ENCODE data around the gene FADS6.

DNA sequence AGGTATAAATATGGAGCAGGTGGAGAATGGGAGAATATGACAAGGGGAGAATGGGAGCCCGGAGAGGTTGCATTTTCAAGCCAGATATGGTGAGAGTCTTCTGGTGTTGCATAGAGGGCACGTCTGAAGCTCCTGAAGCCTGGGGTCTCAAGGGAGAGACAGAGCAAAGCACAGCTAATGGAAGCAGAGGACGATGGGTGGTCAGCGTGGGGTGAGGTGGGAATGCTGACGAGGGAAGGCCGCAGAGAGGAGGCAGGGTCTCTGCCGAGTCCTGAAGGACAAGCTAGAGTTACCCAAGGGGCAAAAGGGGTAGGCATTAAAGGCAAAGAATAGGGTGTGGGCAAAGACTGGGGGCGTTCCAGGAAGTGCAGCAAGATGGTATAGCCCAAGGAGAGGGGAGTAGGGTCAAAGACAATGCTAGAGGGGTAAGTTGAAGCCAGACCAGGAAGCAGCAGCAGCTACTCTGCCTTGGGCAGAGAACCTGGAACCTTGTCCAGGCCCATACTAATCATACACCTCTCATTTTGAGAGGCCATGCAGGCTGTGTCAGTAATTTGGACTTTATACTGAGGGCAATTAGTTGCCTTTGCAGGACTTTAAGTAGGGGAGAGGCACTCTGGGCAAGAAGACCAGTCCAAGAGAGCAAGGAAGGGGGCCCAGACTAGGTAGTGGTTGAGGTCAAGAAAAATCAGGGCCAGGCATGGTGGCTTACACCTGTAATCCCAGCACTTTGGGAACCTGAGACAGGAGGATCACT is 44.9 kb upstream of the FADS6 start:
- TF ChIP-seq, protein P1, sequence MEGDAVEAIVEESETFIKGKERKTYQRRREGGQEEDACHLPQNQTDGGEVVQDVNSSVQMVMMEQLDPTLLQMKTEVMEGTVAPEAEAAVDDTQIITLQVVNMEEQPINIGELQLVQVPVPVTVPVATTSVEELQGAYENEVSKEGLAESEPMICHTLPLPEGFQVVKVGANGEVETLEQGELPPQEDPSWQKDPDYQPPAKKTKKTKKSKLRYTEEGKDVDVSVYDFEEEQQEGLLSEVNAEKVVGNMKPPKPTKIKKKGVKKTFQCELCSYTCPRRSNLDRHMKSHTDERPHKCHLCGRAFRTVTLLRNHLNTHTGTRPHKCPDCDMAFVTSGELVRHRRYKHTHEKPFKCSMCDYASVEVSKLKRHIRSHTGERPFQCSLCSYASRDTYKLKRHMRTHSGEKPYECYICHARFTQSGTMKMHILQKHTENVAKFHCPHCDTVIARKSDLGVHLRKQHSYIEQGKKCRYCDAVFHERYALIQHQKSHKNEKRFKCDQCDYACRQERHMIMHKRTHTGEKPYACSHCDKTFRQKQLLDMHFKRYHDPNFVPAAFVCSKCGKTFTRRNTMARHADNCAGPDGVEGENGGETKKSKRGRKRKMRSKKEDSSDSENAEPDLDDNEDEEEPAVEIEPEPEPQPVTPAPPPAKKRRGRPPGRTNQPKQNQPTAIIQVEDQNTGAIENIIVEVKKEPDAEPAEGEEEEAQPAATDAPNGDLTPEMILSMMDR (conservative IDR thresholded peaks at IDR 0.05; ENCODE audit: low read depth in 2 of 2), result no peak
- TF ChIP-seq ZNF331 (CRISPR knock-in tag; IDR thresholded peaks at IDR 0.05; ENCODE audit: low read depth) (no peak), POLR2AphosphoS5 (IDR thresholded peaks at IDR 0.05; ENCODE audit: low read depth) (no peak), EZH2 (IDR thresholded peaks at IDR 0.05; ENCODE audit: low read depth, unreplicated experiment) (no peak), EZH2phosphoT487 (IDR thresholded peaks at IDR 0.05; ENCODE audit: unreplicated experiment) (no peak), JUNB (IDR thresholded peaks at IDR 0.05; ENCODE audit: unreplicated experiment) (no peak), CREB1 (CRISPR knock-in tag; IDR thresholded peaks at IDR 0.05; ENCODE audit: low read depth) (no peak), STAT1 (IDR thresholded peaks at IDR 0.05; ENCODE audit: unreplicated experiment) (no peak)
- TF ChIP-seq, protein P2, sequence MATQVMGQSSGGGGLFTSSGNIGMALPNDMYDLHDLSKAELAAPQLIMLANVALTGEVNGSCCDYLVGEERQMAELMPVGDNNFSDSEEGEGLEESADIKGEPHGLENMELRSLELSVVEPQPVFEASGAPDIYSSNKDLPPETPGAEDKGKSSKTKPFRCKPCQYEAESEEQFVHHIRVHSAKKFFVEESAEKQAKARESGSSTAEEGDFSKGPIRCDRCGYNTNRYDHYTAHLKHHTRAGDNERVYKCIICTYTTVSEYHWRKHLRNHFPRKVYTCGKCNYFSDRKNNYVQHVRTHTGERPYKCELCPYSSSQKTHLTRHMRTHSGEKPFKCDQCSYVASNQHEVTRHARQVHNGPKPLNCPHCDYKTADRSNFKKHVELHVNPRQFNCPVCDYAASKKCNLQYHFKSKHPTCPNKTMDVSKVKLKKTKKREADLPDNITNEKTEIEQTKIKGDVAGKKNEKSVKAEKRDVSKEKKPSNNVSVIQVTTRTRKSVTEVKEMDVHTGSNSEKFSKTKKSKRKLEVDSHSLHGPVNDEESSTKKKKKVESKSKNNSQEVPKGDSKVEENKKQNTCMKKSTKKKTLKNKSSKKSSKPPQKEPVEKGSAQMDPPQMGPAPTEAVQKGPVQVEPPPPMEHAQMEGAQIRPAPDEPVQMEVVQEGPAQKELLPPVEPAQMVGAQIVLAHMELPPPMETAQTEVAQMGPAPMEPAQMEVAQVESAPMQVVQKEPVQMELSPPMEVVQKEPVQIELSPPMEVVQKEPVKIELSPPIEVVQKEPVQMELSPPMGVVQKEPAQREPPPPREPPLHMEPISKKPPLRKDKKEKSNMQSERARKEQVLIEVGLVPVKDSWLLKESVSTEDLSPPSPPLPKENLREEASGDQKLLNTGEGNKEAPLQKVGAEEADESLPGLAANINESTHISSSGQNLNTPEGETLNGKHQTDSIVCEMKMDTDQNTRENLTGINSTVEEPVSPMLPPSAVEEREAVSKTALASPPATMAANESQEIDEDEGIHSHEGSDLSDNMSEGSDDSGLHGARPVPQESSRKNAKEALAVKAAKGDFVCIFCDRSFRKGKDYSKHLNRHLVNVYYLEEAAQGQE (IDR thresholded peaks at IDR 0.05; ENCODE audit: unreplicated experiment), result no peak

Data from GM23338 (cell line).